ENCODE measurements around the gene CNTF.
"Not testable (repeated sequence)": the region's sequence is repeated elsewhere in the genome, so short reads cannot be mapped to it uniquely, and the experiment has no call there.

CNTF gene, protein sequence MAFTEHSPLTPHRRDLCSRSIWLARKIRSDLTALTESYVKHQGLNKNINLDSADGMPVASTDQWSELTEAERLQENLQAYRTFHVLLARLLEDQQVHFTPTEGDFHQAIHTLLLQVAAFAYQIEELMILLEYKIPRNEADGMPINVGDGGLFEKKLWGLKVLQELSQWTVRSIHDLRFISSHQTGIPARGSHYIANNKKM

DNA sequence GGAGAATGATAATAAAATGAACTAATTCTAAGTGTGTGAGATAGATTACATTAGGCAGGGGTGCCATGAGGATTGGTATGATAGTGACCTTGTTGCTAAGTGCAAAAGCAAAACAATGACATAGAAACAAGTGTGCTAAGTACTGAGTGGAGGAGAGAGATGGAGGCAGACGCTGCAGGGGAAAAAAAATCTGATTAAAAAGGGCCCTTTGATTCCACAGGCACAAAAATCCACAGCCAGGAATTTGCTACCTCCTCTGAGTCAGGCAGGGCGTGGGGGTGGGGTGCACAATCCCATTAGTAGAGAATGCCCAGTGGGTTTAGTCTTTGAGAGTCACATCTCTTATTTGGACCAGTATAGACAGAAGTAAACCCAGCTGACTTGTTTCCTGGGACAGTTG lies at the start of gene CNTF:
Gene CNTF, plus strand, starts transcription at position 322 of the 400 bp plus-strand sequence. CDS start 88 bp downstream, outside the sequence.
- DNase-seq, result peak in 2 of 58 donors; percentile 4 to 27

DNA sequence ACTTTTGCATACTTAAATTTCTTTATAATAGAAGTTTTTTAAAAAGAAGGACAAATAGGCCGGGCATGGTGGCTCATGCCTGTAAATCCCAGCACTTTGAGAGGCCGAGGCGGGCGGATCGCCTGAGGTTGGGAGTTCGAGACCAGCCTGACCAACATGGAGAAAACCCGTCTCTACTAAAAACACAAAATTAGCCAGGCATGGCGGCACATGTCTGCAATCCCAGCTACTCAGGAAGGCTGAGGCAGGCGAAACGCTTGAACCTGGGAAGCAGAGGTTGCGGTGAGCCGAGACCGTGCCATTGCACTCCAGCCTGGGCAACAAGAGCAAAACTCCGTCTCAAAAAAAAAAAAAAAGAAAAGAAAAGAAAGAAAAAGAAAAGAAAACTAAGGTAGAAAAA lies 49.6 kb upstream of the CNTF start:
- not testable (repeated sequence) for DNase-seq

DNA sequence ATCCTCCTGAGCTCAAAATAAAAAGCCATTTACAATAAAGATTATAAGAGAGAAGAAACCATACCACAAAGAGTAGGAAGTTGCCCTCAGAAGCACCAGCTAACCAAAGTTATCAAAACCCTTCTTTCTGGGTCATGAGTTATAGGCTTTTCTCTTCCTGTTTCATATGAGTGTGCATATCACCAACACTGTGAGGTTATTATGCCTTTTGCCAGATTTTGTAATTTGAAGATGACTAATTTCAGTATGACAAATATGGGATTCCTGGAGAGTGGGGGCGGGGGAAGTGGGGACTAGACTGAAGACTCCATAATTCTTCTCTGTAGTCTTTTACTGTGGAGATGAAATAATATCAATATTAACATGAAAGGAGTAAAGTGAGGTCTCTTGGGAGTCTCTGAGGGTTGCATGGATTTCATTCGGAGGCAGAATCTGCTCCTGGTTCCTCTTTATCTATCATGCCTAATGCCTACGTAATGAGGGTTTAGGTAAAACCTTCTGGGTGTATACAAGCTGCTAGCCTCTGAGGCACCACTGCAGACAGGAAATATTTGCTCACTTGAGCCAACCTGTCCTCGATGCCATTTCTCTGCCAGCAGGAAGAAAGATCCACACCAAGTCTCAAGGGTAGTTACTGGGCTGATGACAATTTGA lies 48.9 kb upstream of the CNTF start:
- DNase-seq, result no peak

DNA sequence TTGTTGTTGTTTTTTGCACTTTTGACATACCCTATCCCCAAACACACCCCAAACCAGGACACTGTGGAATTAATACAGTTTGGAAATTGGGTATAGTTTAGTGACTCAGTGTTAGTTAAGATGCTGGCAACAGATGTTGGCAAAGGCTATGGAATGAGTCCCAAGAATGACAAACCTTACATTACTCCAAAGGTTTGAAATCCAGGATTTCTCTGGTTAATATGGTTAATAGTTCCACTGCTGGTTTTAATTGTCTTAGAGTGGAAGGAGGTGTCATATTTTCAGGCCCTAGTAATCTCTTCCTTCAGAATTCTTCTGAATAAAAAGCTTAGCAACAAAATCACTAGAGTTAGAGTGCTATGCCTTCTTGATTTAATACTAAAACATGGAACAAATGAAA lies 47.6 kb upstream of the CNTF start:
- DNase-seq, result peak in 1 of 58 donors; percentile 63

DNA sequence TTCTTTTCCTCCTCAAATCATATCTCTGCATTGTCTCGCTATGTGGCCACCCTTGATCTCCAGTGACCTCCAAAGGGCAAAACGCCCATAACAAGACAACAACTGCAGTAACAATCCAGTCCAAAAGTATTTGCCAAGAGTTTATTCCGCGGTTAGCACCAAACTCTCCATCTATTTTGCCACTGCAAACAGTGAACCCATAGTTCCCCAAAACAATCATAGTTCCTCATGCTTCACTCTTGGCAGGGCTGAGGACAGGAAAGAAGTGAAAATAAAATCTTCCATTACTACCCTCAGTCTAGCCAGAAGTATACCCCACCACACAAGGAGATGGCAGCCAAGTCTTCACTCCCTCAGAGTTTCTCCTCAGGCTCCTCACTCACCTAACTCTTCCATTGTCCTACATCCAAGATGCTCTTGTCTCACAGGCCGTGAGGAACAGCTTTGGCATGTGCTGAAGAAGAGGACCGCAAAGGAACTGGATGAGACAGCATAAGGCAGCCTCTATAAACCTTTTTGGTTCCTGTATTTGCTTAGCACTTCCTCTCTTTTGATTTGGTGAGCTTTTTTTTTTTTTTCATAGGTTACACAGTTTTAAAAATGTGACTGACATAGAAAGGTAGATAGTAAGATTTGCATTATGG lies 47.0 kb upstream of the CNTF start, which contains the start of gene LPXN:
Gene LPXN, minus strand, starts transcription at position 480 of the 644 bp plus-strand sequence. Its CDS starts 84 bp downstream, at position 396.
- peak in 9 of 58 donors; percentile 24 to 63 (median 39) for DNase-seq

DNA sequence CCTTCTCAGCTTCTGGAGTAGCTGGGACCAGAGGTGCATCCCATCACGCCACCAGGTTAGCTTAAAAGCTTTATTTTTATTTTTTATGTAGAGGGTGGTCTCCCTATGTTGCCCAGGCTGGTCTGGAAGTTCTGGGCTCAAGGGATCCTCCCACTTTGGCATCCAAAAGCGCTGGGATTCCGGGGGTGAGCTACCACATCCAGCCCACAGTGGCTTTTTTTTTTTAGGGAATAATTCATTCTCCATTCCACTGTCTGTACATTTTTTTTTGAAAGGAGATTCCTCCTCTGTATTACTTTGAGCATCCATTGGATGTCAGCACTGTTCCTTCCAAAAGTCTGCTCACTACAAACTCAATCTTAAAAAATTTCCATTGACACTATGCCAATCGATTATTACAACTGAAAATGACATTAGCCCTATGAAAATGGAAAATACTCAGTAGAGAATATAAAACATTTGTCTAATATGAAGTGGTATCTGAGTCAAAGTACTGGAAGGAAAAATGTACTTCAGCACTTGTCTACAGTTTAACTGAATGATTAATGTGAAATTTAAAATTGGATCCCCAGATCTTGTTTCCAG lies 45.5 kb upstream of the CNTF start:
- peak in 1 of 58 donors; percentile 18 for DNase-seq

DNA sequence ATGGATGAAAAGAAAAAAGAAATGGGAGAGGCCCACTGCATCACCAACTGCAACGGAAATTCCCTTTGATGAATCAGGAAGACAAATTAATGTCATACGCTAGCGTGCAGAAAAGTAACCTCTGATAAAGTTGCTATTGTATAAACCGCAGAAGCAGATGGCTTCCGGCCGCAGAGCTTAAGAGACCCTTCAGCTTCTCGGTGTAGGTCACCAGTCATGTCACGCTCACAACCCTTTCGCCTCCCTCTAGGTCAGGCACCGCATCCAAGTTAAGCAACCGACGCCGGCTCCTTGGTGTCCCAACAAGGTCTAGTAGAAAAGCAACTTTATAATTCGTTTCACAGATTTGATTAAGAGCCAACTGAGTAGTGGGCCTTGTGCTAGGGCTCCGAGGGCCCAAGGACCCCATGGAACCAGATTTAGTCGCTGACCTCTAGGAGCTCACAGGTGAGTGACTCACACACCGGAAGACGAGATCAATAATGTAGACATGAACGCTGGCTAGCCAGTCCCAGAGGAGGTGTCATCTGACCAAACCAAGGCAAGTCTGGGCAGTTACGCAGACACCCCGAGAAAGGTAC lies 44.8 kb upstream of the CNTF start:
- peak in 15 of 58 donors; percentile 41 to 76 (median 60) for DNase-seq

DNA sequence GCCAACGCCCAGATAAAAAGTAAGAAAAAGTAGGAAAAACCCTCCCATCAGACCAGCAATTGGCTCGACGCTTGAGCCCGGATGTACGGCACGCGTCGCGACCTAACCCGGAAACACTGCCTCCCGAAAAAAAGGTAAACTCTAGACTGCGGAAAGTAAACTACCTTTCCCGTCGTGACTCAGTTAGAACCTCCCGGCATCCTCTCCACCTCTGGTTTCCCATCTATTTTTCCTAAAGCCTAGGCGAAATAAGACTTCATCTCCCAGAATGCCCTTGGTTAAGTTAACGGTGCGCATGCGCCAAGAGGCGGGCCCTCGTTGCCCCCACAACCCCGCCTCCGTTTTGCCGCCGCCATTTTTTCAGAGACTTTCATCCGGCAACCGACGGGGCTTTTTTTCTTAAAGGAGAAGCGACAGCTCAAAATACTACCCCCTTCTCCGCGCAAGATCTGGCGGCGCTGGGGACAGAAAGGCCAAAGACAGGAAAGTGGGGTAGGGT lies 44.3 kb upstream of the CNTF start:
- DNase-seq, result peak; percentile 73 to 99 (median 93)

DNA sequence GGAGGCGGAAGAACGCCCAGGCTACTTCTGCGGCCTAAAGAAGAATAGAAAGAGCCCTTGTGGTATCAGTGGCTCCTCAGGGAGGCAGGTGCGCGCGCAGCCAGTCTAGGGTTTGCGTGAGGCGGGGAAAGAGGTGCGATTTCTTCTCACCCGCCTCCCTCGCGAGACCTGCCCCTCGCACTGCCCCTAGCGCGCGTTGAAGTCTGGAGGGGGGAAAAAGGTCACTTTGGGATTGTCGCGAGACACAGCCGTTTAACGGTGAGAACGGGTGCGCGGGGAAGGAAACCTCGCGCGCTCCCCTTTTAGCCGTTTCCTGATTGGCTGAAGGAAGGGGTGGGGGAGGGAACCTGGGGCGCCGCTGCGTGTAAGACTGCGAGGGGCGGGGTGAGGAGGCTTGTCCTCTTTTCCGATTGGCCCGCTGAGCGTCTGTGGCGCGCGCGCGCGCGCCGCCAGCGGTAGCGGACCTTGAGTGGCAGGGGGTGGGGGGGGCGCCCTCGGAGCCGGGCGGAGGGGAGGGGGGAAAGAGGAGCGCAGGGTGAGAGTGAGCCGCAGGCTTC lies 43.8 kb upstream of the CNTF start, which contains the start of gene ZFP91:
Gene ZFP91, plus strand, starts transcription at position 429 of the 557 bp plus-strand sequence. CDS start 219 bp downstream, outside the sequence.
- peak; percentile 67 to 98 (median 94) for DNase-seq

DNA sequence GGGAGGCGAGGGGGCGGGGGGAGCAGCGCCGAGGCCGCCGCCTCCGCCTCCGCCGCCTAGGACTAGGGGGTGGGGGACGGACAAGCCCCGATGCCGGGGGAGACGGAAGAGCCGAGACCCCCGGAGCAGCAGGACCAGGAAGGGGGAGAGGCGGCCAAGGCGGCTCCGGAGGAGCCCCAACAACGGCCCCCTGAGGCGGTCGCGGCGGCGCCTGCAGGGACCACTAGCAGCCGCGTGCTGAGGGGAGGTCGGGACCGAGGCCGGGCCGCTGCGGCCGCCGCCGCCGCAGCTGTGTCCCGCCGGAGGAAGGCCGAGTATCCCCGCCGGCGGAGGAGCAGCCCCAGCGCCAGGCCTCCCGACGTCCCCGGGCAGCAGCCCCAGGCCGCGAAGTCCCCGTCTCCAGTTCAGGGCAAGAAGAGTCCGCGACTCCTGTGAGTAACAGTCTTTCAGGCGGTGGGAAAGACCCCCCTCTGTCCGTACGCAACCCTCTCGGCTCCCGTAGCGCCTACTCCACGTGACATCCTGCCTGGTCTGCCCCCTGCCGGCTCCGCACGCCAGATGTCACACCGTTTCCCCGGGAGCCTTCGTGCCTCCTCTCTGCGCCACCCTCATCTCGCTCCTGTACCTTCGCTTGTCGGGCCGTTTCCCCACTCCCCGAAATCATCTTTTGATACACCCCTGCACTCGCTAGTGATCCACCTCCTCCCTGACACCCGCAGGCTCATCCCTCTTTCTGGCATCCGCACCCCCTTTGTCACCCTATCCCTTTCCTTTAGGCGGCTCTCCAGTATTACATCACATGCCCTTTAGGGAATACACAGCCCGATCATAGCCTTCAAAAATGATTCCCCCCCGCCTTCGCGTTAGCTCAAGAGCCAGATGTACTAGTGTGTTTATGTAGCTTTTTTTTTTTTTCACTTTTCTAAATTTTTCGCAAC lies 43.0 kb upstream of the CNTF start:
- peak; percentile 31 to 93 (median 87) for DNase-seq

DNA sequence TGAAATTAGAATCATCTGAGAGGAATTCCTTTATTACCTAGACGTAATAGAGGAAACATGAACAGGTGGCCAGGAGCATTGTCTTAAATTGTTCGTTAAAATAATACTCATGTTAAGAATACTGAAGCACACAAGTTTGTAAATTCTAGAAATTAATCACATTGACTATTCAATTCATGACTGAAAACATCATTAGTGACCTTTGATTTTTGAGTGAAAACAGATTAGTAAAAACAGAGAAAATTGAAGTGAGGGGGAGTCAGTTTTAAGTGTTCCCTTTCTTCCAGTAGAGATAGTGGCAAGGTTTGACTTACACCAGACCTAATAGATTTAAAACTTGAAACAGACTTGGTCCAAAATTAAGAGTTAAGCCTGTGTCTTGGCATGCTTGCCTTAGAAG lies 42.2 kb upstream of the CNTF start:
- DNase-seq, result no peak

DNA sequence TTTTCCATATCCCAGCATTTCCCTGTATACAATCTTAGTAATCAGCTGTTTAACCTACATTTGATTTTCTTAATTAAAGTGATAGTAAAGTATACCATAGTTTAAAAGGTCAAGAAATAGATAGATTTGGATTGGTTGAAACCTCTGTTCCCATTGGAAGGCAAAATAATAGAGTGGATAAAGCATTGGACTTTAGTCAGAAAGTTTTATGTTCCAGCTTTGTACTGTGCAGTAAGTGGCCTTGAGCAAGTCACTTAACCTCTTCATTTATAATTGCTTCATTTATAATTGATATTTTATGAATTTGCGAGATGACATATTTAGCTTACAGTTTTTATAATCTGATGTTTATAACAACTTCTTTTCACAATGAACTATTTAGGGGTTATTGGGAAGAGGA lies 40.0 kb upstream of the CNTF start:
- DNase-seq, result no peak

DNA sequence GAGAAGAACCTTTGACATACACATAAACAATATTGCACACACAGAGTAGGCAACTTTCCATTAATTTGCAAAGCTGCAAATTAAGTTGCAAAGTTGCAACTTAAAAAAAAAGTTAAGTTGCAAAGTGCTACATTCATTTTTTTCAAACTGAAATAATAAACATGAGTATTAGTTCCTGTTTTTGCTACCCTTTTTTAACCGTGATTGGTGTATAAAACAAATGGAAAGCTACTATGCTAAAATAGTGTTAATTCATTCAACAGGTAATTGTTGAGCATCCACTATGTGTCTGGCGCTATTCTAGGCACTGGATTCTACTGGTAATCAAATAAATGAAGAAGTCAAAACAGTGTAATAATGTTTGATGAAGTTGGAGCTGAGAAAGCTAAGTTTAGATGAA lies 35.5 kb upstream of the CNTF start:
- no peak for DNase-seq

DNA sequence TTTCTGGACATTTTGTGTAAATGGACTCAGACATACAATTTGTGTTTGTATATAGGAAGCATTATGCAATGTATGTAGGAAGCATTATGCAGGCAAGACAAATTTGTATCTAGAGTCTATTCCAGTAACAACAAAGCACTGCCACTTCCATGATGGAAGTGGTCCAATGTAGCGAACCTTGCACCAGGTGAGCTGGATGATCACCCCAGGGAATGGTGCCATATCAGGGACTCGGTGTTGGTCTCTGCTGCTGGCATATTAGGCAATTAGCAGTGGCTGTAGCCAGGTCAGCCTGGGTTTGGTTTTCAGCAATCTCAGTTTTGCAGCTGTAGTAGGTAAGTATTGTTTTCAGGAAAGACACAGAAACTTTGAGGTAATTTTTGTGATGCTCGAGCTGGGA lies 30.8 kb upstream of the CNTF start:
- no peak for DNase-seq

DNA sequence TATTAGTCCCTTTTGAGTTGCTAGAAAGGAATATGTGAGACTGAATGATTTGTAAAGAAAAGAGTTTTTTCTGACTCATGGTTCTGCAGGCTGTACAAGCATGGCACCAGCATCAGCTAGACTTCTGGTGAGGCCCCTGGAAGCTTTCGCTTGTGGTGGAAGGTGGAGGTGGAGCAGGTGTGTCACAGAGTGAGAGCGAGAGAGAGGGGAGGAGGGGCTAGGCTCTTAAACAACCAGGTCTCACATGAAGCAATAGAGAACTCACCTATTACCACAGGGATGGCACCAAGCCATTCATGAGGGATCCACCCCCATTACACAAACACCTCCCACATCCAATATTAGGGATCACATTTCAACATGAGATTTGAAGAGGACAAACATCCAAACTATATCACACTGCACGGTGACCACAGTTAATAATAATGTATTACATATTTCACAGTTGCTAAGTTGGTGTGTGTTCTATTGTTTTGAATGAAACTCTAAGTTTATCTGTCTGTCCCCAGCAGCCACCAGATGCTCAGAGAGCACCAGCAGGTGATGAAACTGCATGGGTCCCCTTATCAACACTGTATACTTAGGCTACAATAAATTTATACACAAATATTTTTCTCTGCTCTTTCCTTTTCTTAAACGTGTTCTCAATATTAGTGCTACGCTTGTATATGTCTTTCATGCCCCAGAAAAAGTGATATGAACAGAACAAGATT lies 29.5 kb upstream of the CNTF start:
- no peak for DNase-seq

DNA sequence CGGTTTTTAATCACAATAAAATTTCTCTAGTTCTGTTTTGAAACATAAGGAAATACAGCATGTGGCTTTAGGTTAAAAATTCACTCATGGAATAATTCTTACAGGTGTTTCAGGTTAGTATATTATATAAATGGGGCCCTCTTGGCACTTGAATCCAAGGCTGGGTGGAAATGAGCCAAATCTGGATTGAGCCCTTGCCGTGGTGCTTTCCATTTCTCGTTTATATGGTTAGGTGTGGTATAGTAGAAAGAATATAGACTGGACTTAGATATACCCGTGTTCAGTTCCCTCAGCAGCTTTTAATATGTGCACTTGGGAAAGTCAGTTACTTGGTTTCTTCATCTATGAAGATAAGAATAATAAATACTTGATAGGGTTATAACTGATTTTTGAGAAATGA lies 27.6 kb upstream of the CNTF start:
- DNase-seq, result no peak

DNA sequence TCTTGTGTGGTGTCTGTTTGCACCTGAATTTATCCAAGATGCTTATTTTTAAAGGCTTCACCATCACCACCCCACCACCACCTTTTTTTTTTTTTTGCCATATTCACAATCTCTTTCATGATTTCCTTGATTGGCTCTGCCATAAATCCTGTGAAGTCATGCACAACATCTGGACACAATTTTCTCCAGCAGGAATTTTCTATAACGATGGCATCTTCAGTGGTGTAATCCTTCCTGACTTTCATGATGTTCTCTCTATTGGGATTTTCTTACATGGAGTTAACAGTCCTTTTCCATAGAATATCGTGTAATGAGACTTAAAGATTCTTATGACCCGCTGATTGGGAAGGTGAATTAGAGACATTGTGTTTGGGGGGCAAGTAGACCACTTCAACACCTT lies 25.8 kb upstream of the CNTF start:
- DNase-seq, result no peak

DNA sequence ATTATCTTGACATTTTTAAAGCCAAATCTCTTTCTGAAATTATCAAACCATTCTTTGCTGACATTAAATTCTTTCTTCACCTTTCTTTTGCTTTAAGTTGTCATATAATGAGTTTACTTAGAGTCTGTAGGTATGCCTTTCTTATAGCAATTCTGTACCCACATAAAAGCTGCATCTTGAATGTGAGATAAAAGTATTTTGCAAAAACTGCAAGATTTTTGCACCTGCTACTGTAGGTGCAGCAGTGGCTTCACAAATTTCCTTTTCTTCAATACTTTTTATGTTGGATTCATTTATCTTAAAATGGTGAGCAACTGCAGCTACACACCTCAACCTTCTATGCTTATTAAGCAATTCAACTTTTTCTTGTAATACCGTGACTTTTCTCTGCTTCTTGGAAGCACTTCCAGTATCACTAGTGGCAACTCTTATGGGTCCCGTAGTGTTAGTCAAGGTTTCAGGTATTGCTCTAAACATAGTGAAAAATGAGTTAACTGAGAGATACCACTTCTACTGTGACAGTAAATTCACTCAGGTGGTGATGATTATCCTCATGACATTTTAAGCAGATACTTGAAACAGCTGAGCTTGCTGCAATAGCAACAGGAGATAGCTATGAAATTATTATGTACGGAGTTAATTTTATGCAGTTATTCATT lies 24.9 kb upstream of the CNTF start:
- DNase-seq, result no peak

DNA sequence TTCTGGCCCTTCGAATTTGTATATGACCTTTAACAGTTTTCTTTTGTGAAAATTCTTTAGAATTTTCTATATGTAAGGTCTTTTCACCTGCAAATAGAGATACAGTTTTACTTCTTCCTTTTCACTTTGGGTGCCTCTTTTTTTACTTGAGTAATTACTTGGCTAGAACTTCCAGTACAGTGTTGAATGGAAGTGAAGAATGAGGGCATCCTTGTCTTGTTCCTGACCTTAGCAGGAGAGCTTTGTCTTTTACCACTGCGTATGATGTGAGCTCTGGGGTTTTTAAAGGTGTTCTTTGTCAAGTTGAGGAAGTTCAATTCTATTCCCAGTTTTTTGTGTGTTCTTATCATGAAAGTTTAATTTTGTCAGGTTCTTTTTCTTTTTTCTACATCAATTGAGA lies 22.0 kb upstream of the CNTF start:
- no peak for DNase-seq

Data from anterior cingulate cortex (tissue), 58 donors.